HFFc6 (cell line): Measurements from ENCODE around the gene IL15RA. TPM values are rescaled to one million over a fixed set of nuclear protein-coding genes. Genes with fewer than 3 reads are reported as not detected.

ENCODE experiments used
- DNase-seq: peaks from one replicate; pipeline ENCODE4 v3.0.0-alpha.2; 2018
- H3K27ac Mint-ChIP-seq: 2 replicates; pipeline ENCODE4 v1.8.0; 2020; ENCODE audit warnings: mild to moderate bottlenecking, mixed read lengths
- H3K27me3 Mint-ChIP-seq: 2 replicates; pipeline ENCODE4 v1.8.0; 2021; ENCODE audit warnings: mild to moderate bottlenecking, moderate library complexity, mixed read lengths; ENCODE audit not compliant: insufficient read depth
- H3K36me3 Mint-ChIP-seq: 2 replicates; pipeline ENCODE4 v1.8.0; 2021; ENCODE audit warnings: low read depth, mixed read lengths
- H3K4me1 Mint-ChIP-seq: 2 replicates; pipeline ENCODE4 v1.8.0; 2020; ENCODE audit warnings: low read depth, mixed read lengths
- H3K4me3 Mint-ChIP-seq: 2 replicates; pipeline ENCODE4 v1.8.0; 2020; ENCODE audit warnings: mild to moderate bottlenecking, moderate library complexity, mixed read lengths
- H3K9me3 Mint-ChIP-seq: 2 replicates; pipeline ENCODE4 v1.8.0; 2020; ENCODE audit warnings: mild to moderate bottlenecking, mixed read lengths
- total RNA-seq, 6 experiments: library from RNA; stranded (reverse); fragmentation: NEBNext Ultra II Directional; extraction: Animal tissue kit (Norgen Biotek cat#: 25700); gene quantifications; 2 replicates in 1 of 6; 3 replicates in 5 of 6; pipeline ENCODE4 v1.2.3, GENCODE V29; 2021
- TF ChIP-seq, protein P1 (sequence below): fragments of 200-600 bp; sonication (generic); IDR thresholded peaks from 2 replicates; pipeline ENCODE4 v1.5.0; 2021; ENCODE audit warnings: antibody characterized with exemption, mild to moderate bottlenecking

IL15RA gene
- total RNA-seq, 6 experiments from 2014 or later: 1.5 to 3.2 (median 1.9) TPM

DNA sequence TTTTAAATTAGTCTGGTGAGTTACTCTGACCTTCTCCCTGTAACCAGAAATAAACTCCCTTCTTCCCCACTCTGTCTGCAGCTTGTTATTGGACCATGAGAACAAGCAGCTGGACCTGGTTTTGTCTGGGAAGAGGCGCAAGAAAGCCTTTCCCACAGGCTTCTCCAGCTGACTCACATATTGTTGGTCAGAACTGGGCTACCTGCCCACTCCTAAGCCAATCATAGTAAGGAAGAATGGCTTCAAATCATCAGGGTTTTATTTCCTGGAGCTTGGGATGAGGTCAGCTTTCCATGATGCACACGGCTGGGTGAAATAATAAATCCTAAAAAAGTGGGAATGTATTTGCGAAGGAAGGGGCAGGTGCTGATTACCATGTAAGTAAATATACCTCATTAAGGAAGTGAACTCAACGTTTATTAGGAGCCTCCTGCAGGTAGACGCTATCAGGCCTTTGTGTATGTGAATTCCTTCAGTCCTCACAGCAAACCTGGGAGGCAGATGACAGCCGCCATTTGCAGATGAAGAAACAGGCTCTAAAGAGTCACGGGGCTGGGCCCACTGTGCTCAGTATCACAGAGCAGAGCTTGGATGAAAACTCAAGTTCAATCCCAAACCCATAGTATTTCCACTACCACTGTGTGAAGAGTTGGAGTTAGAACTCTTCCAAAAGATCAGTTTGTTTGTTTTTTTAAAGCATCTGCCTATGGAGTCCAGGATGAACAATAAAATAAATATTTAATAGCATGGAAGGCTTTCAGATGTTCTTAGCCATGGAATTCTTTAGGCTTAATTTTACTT is 32.8 kb downstream of the IL15RA start:
- TF ChIP-seq, protein P1, sequence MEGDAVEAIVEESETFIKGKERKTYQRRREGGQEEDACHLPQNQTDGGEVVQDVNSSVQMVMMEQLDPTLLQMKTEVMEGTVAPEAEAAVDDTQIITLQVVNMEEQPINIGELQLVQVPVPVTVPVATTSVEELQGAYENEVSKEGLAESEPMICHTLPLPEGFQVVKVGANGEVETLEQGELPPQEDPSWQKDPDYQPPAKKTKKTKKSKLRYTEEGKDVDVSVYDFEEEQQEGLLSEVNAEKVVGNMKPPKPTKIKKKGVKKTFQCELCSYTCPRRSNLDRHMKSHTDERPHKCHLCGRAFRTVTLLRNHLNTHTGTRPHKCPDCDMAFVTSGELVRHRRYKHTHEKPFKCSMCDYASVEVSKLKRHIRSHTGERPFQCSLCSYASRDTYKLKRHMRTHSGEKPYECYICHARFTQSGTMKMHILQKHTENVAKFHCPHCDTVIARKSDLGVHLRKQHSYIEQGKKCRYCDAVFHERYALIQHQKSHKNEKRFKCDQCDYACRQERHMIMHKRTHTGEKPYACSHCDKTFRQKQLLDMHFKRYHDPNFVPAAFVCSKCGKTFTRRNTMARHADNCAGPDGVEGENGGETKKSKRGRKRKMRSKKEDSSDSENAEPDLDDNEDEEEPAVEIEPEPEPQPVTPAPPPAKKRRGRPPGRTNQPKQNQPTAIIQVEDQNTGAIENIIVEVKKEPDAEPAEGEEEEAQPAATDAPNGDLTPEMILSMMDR: no peak
- no peaks in the 10 kb centered on the region for H3K36me3 Mint-ChIP-seq
- H3K27ac Mint-ChIP-seq: peak overlapping the region; percentile 100
- peaks cover 46% of the 10 kb centered on the region for H3K4me1 Mint-ChIP-seq
- no peaks in the 10 kb centered on the region for H3K9me3 Mint-ChIP-seq
- peak overlapping the region; percentile 83 for H3K4me3 Mint-ChIP-seq
- peaks cover 2% of the 10 kb centered on the region for H3K27me3 Mint-ChIP-seq
- DNase-seq: peak; percentile 99

DNA sequence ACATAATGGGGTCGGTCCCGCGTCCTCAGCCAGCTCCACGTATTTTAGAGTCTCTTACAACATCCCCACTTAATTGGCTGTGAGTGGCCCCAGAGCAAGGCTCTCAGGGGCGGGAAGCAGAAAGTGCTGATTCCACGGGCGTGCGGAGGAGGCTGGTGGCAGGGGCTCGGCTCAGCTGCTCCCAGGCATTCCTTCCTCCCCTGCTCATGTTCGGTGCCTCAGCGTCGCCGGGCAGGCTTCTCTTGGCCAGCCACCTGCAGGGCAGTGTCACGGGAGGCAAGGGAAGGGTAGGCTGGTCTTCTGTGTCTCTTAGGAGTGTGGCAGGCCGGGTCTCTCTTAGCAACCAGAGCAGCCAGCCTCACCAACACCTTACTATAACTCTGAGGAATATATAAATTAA is 33.8 kb downstream of the IL15RA start:
- TF ChIP-seq, protein P1: no peak
- Mint-ChIP-seq H3K27ac (peak overlapping the region; percentile 100), H3K9me3 (no peaks in the 10 kb centered on the region), H3K27me3 (peaks cover 2% of the 10 kb centered on the region), H3K4me3 (peak overlapping the region; percentile 67; the same call in 1 of the 2 replicates), H3K4me1 (peaks cover 41% of the 10 kb centered on the region), H3K36me3 (0 out of 2 replicates have a peak, but pooled peaks cover under 1% of the 10 kb centered on the region)
- DNase-seq: no peak

DNA sequence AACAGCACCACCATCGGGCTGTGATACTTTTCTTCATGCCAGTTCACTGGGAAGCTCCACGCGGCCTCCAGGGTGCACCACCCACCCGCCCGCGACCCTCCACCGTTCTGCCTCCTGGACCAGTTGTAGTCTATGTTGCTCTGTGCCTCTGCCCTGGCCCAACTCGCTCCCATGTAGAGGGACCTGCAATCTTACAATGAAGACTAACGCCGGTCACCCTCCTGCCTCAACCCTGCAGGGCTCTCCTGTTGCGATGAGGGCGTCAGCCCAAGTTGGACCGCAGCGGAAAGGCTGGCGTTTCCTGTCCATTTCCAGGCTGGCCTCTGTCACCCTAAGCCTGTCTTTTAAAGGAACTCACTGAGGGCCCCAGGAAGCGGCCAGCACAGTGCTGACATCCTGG is 34.9 kb downstream of the IL15RA start:
- no peaks in the 10 kb centered on the region for H3K9me3 Mint-ChIP-seq
- no peak for DNase-seq
- H3K36me3 Mint-ChIP-seq: peaks cover 11% of the 10 kb centered on the region
- no peak overlapping the region for H3K27ac Mint-ChIP-seq
- TF ChIP-seq, protein P1: no peak
- H3K4me1 Mint-ChIP-seq: peaks cover 41% of the 10 kb centered on the region
- no peak overlapping the region for H3K4me3 Mint-ChIP-seq
- H3K27me3 Mint-ChIP-seq: peaks cover 2% of the 10 kb centered on the region

DNA sequence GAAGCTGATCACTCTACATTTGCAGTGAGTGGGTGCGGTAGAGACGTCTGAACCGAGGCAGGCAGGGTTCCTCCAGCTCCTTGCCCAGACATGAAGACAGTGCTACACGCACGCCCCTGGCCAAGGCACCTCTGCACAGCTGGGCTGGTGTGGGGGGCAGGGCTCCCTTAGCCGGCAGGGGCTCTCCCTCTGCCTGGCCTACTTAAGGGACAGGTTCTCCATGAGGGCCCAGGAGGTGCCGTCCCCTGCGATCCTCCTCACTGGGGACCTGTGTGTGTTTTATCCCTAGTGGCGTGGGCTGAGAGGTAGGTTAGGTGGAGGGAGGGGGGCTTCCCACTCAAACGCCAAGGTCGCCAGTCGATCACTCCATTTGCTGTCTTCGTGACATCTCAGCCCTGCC is 35.3 kb downstream of the IL15RA start:
- no peak overlapping the region for H3K27ac Mint-ChIP-seq
- TF ChIP-seq, protein P1: no peak
- H3K4me1 Mint-ChIP-seq: peaks cover 41% of the 10 kb centered on the region
- H3K9me3 Mint-ChIP-seq: no peaks in the 10 kb centered on the region
- peaks cover 2% of the 10 kb centered on the region for H3K27me3 Mint-ChIP-seq
- peaks cover 12% of the 10 kb centered on the region for H3K36me3 Mint-ChIP-seq
- no peak for DNase-seq
- no peak overlapping the region for H3K4me3 Mint-ChIP-seq

DNA sequence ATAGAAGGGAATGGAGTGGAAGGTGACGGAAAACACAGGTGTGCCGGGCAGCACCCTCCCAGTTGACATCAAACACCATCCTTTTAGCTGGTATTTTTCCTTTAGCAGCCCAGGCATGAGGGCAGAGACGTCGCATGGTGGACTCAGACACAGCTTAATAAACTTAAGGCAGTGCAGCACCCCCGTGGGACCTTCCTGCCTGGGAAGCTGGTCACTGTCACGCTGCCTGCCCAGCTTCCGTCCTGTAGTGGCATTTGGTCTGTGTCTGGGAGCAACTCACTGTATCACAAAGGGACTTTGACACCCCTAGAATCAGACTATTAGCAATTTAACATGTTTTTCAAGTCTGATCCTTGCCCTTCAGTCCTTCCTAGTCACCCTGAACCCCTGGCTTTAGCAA is 35.8 kb downstream of the IL15RA start:
- TF ChIP-seq, protein P1: no peak
- Mint-ChIP-seq H3K9me3 (no peaks in the 10 kb centered on the region), H3K4me3 (no peak overlapping the region), H3K36me3 (peaks cover 14% of the 10 kb centered on the region), H3K27me3 (peaks cover 2% of the 10 kb centered on the region), H3K27ac (no peak overlapping the region), H3K4me1 (peaks cover 37% of the 10 kb centered on the region)
- no peak for DNase-seq
